Suprapubic skin (tissue), 4 donors: ENCODE measurements around the gene CASKIN1. TPM values are rescaled to one million over a fixed set of nuclear protein-coding genes. Genes with fewer than 3 reads are reported as not detected.

Experiments used
- DNase-seq, 2 donors: peaks; one replicate each; pipeline ENCODE4 v3.0.0-alpha.2; 2019; ENCODE audit warnings: low spot score in 2 of 2
- H3K27ac ChIP-seq: fragments of 200-600 bp; sonication (generic); one replicate; pipeline ENCODE4 v1.5.1; 2019
- H3K27me3 ChIP-seq: fragments of 200-600 bp; sonication (generic); one replicate; pipeline ENCODE4 v1.5.1; 2019
- H3K36me3 ChIP-seq: fragments of 200-600 bp; sonication (generic); one replicate; pipeline ENCODE4 v1.5.1; 2019
- H3K4me1 ChIP-seq: fragments of 200-600 bp; sonication (generic); one replicate; pipeline ENCODE4 v1.5.1; 2019
- H3K4me3 ChIP-seq: fragments of 200-600 bp; sonication (generic); one replicate; pipeline ENCODE4 v1.5.1; 2019; ENCODE audit warnings: mild to moderate bottlenecking
- H3K9me3 ChIP-seq: fragments of 200-600 bp; sonication (generic); one replicate; pipeline ENCODE4 v1.5.1; 2019
- EP300 ChIP-seq: sonication (generic); formaldehyde crosslinking; IDR thresholded peaks from one replicate; pipeline ENCODE4 v1.6.1; 2017; ENCODE audit warnings: antibody characterized with exemption
- POLR2A ChIP-seq, 2 donors: fragments of 450-650 bp; IDR thresholded peaks; one replicate each; pipeline ENCODE4 v1.6.1; 2017; ENCODE audit warnings: antibody characterized with exemption in 2 of 2, mild to moderate bottlenecking in 2 of 2, moderate library complexity in 2 of 2
- POLR2AphosphoS5 ChIP-seq, 3 donors: sonication (generic); formaldehyde crosslinking; IDR thresholded peaks; one replicate each; pipeline ENCODE4 v1.6.1; 2017; ENCODE audit warnings: antibody characterized with exemption in 3 of 3
- WGBS: methylation state at CpG from one replicate; pipeline ENCODE4 v1.1.5; 2018; 5-methylcytosine and 5-hydroxymethylcytosine counted together
- total RNA-seq, 4 donors: library from RNA; depleted of rRNA; stranded (reverse); fragments of >200 nt; gene quantifications; one replicate each; pipeline ENCODE4 v1.1.0, GENCODE V29; 2016
- TF ChIP-seq, protein P1 (sequence below), 2 donors: fragments of 200-600 bp in 1 of 2; fragments of 450-650 bp in 1 of 2; sonication (generic) in 1 of 2; IDR thresholded peaks; one replicate each; pipeline ENCODE4 v1.5.1; 2016 to 2019; ENCODE audit warnings: antibody characterized with exemption in 2 of 2, mild to moderate bottlenecking in 1 of 2, moderate library complexity in 1 of 2

CASKIN1 gene
- total RNA-seq, 4 donors from 2014 or later = 0.49 to 1.5 (median 0.78) TPM

DNA sequence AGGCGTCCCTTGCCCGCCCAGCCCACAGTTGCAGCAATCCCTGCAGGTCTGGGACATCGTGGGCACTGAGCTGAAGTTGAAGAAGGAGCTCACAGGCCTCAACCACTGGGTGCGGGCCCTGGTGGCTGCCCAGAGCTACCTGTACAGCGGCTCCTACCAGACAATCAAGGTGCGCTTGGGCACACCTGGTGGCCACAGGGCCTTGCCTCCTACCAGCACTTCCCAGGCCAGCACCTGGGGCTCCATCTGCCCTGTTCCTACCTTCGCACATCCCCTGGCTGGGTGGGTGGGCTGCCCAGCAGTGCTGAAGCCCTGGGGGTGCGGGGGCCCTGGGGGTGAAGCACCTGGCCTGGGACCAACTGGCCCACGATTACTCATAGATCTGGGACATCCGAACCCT, 21.0 kb downstream of the CASKIN1 start:
- no peaks in the 10 kb centered on the region for H3K9me3 ChIP-seq
- H3K4me1 ChIP-seq = peaks cover 9% of the 10 kb centered on the region
- no peak overlapping the region for H3K27ac ChIP-seq
- no peaks in the 10 kb centered on the region for H3K27me3 ChIP-seq
- WGBS = 86% methylated on average over 4 of the region's 10 CpGs
- no peak for DNase-seq
- no peak overlapping the region for H3K4me3 ChIP-seq
- TF ChIP-seq, protein P1, sequence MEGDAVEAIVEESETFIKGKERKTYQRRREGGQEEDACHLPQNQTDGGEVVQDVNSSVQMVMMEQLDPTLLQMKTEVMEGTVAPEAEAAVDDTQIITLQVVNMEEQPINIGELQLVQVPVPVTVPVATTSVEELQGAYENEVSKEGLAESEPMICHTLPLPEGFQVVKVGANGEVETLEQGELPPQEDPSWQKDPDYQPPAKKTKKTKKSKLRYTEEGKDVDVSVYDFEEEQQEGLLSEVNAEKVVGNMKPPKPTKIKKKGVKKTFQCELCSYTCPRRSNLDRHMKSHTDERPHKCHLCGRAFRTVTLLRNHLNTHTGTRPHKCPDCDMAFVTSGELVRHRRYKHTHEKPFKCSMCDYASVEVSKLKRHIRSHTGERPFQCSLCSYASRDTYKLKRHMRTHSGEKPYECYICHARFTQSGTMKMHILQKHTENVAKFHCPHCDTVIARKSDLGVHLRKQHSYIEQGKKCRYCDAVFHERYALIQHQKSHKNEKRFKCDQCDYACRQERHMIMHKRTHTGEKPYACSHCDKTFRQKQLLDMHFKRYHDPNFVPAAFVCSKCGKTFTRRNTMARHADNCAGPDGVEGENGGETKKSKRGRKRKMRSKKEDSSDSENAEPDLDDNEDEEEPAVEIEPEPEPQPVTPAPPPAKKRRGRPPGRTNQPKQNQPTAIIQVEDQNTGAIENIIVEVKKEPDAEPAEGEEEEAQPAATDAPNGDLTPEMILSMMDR (IDR thresholded peaks at IDR 0.05) = no peak
- TF ChIP-seq POLR2AphosphoS5 (IDR thresholded peaks at IDR 0.05) (no peak), POLR2A (IDR thresholded peaks at IDR 0.05) (no peak), EP300 (no peak)
- peaks cover 75% of the 10 kb centered on the region for H3K36me3 ChIP-seq

DNA sequence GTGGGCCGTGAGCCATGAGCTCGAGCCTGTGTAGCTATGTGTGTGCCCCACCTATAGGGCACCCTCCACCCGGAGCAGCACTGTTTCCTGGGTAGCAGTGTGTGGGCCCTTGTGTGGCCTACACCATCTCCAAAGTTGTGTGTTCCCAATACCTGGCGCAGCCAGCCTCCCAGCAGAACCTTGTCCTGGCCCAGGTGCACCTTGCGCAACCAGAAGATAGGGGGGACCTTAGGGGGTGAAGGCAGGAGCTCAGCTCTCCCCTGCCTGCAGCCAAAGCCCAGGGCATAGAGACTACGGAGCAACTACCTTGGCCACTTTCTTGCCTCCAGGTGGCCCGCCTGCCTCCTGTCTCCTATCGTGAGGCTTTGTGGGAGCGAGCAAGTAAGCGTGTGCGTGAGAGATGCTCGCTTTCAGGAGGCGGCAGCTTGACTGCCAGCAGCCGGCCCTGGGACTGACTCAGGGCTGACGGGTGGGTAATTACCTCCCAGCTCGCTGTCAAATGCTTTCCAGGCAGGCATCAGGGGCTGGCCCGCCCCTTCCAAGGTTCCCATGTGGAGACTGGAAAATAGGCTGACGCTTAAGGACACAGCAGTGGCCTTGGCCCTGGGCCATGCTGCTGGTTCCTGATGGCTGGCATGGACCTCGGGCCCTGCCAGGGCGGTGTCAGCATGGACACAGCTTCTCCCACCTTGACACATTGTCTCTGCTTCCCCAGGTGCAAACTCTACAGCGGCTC, 21.8 kb downstream of the CASKIN1 start:
- TF ChIP-seq, protein P1 (IDR thresholded peaks at IDR 0.05) = no peak
- no peak for TF ChIP-seq EP300
- no peak for TF ChIP-seq POLR2AphosphoS5 (IDR thresholded peaks at IDR 0.05)
- no peak for TF ChIP-seq POLR2A (IDR thresholded peaks at IDR 0.05)
- H3K36me3 ChIP-seq = peaks cover 77% of the 10 kb centered on the region
- DNase-seq = no peak
- H3K27me3 ChIP-seq = no peaks in the 10 kb centered on the region
- no peak overlapping the region for H3K27ac ChIP-seq
- no peaks in the 10 kb centered on the region for H3K9me3 ChIP-seq
- no peak overlapping the region for H3K4me3 ChIP-seq
- 77% methylated on average over 16 of the region's 21 CpGs for WGBS
- H3K4me1 ChIP-seq = peaks cover 6% of the 10 kb centered on the region

DNA sequence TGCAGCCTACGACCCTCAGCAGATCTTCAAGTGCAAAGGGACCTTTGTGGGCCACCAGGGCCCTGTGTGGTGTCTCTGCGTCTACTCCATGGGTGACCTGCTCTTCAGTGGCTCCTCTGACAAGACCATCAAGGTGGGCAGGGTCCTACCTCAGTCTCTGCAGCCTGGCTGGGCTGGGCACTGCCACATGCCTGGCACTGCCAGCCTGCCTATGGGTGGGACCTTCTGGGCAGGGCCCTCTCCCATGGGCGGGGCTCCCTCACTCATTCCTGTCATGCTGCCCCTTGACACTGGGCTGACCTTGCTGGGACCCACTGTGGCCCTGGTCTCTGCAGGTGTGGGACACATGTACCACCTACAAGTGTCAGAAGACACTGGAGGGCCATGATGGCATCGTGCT, 22.5 kb downstream of the CASKIN1 start:
- H3K9me3 ChIP-seq = no peaks in the 10 kb centered on the region
- TF ChIP-seq POLR2A (IDR thresholded peaks at IDR 0.05) = no peak
- TF ChIP-seq, protein P1 (IDR thresholded peaks at IDR 0.05) = no peak
- no peak for TF ChIP-seq POLR2AphosphoS5 (IDR thresholded peaks at IDR 0.05)
- no peak for TF ChIP-seq EP300
- H3K36me3 ChIP-seq = peaks cover 77% of the 10 kb centered on the region
- no peaks in the 10 kb centered on the region for H3K27me3 ChIP-seq
- H3K4me1 ChIP-seq = no peaks in the 10 kb centered on the region
- WGBS = 80% methylated on average over 2 of the region's 4 CpGs
- no peak overlapping the region for H3K27ac ChIP-seq
- H3K4me3 ChIP-seq = no peak overlapping the region
- DNase-seq = no peak

DNA sequence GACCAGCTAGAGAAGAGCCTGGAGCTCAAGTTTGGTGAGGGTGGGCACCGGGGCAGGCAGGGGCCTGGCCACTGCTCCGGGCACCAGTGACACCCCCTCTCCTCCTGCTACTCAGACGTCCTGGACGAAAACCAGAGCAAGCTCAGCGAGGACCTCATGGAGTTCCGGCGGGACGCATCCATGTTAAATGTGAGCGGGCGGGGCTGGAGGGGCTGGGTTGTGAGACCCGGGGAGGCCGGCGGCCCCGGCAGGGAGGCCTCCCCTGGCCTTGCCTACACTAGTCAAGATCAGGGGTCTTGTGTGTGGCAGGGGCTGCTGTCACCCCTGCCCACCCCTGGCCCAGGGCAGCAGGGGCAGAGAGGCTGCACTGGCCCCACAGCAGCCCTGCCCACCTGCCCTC, 23.0 kb downstream of the CASKIN1 start:
- WGBS = 100% methylated on average over 6 of the region's 14 CpGs
- DNase-seq = no peak
- no peak overlapping the region for H3K4me3 ChIP-seq
- no peaks in the 10 kb centered on the region for H3K9me3 ChIP-seq
- TF ChIP-seq POLR2AphosphoS5 (IDR thresholded peaks at IDR 0.05) (no peak), EP300 (no peak), POLR2A (IDR thresholded peaks at IDR 0.05) (no peak)
- TF ChIP-seq, protein P1 (IDR thresholded peaks at IDR 0.05) = no peak
- H3K27me3 ChIP-seq = no peaks in the 10 kb centered on the region
- peaks cover 82% of the 10 kb centered on the region for H3K36me3 ChIP-seq
- H3K27ac ChIP-seq = no peak overlapping the region
- H3K4me1 ChIP-seq = no peaks in the 10 kb centered on the region

DNA sequence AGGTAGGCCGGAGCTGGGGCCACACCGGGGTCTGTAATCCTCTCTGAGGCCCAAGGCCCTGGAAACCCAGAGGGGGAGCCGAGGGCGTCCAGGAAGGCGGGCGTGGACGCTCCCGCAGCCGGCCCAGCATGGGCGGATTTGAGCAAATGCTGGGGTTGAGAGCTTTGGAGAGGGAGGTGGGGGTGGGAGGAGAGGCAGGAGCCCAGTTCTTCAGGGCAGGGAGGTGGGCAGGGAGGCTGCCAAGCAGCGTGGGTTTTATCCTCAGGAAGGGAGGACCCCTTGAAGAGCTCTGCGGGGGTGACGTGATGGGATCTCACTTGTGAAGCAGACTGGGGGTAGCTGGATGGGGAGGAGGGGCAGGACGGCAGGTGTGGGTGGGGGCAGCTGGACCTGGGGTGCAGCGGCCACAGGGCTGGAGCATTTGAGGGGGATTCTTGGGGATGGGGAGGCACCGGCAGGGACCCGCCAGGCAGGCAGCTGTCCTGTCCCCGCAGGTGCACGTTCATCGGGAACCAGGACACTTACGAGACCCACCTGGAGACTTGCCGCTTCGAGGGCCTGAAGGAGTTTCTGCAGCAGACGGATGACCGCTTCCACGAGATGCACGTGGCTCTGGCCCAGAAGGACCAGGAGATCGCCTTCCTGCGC, 23.6 kb downstream of the CASKIN1 start:
- H3K4me1 ChIP-seq = no peaks in the 10 kb centered on the region
- WGBS = 93% methylated on average over 27 of the region's 29 CpGs
- H3K9me3 ChIP-seq = no peaks in the 10 kb centered on the region
- no peak overlapping the region for H3K27ac ChIP-seq
- DNase-seq = no peak
- H3K36me3 ChIP-seq = peaks cover 86% of the 10 kb centered on the region
- no peaks in the 10 kb centered on the region for H3K27me3 ChIP-seq
- no peak for TF ChIP-seq POLR2AphosphoS5 (IDR thresholded peaks at IDR 0.05)
- no peak for TF ChIP-seq EP300
- TF ChIP-seq, protein P1 (IDR thresholded peaks at IDR 0.05) = no peak
- no peak for TF ChIP-seq POLR2A (IDR thresholded peaks at IDR 0.05)
- no peak overlapping the region for H3K4me3 ChIP-seq
